KOPT-K1 (cell line): ENCODE measurements around the gene PPP1R3C.

Experiments used
- H3K27ac ChIP-seq: fragments of 200-600 bp; sonication (generic); 2 replicates; pipeline ENCODE4 v1.5.1; 2016; ENCODE audit warnings: antibody characterized with exemption, mild to moderate bottlenecking, low read depth, low read length; ENCODE audit not compliant: poor library complexity, severe bottlenecking
- H3K36me3 ChIP-seq: fragments of 200-600 bp; sonication (generic); 2 replicates; pipeline ENCODE4 v1.5.1; 2017; ENCODE audit warnings: antibody characterized with exemption, mild to moderate bottlenecking, low read length, moderate library complexity; ENCODE audit not compliant: insufficient read depth
- H3K9me3 ChIP-seq: fragments of 200-600 bp; sonication (generic); 2 replicates; pipeline ENCODE4 v1.5.1; 2017; ENCODE audit warnings: antibody characterized with exemption, low read length, mild to moderate bottlenecking; ENCODE audit not compliant: insufficient read depth, poor library complexity, severe bottlenecking

Gene PPP1R3C

GRCh38 chr10:91636892-91637291 is 4.0 kb upstream of the PPP1R3C start:
- Histone ChIP-seq H3K9me3 (peaks cover 10% of the 10 kb centered on the region), H3K27ac (no peak overlapping the region), H3K36me3 (no peaks in the 10 kb centered on the region)

DNA sequence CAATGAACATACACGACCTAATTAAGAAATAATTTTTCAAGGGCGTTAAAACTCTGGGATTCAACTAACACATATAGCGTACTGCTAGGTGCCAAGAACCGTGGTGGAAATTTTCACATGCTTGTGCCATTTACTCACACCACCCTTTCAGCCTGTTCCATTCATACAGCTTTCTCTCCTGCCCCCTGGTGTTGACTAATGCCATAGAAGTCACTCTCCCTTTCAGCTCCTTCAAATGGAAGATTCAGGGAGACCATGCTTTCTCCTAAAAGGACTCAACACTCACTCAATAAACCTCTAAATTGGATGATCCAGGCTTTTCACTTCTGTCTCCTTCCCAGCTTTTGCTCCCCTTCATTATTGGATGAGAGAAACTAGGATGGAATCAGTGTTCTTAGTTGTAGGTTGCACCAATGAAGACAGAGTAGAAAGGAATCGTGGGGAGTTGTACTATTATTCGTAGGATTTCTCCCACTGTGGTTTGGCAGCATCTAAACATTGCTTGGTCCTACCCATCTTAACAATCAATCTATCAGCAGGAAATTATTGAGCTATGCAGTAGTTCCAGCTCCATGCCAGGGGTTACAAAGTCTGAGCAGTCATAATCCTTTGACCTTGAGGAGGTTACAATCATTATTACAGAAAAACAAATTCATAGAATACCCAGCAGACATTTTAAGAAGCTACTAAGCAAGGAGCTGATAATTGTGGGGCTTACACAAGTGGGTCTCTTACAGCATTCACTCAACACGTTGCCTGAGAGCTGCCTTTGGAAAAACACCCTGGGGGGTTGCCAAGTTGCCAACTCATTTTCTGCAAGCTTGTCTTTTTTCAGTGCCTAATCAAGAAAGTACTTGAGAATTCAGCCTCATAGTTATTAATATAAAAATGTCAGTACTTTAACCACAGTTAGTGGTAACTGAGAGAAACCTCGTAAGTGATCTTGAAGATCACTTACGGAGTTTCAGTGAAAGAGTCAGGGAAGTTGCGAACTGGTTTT is 2.8 kb upstream of the PPP1R3C start:
- Histone ChIP-seq H3K27ac (no peak overlapping the region), H3K9me3 (peaks cover 10% of the 10 kb centered on the region), H3K36me3 (no peaks in the 10 kb centered on the region)

DNA sequence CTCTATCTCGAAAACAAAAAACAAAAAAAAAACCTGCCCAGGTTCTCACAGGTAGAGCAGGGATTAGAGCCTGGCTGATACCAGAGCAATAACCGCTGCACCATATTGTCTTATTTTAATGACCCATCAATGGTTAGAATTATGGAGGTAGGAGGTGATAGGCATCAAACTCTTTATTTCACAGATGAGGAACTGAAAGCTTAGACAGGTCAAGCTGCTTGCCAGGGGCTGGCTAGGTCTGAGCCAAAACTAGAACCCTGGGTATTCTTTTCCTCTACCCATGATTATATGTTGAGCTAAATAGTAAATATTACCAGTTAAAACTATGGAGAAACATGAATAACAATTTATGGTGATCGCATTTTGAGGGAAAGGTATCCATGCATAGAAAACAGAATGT is 2.0 kb upstream of the PPP1R3C start:
- no peaks in the 10 kb centered on the region for H3K36me3 ChIP-seq
- H3K9me3 ChIP-seq, result peaks cover 10% of the 10 kb centered on the region
- no peak overlapping the region for H3K27ac ChIP-seq

GRCh38 chr10:91634246-91634645 is 1.4 kb upstream of the PPP1R3C start:
- H3K27ac ChIP-seq, result no peak overlapping the region
- peaks cover 10% of the 10 kb centered on the region for H3K9me3 ChIP-seq
- no peaks in the 10 kb centered on the region for H3K36me3 ChIP-seq

GRCh38 chr10:91630625-91631024 is 2.2 kb downstream of the PPP1R3C start:
- no peaks in the 10 kb centered on the region for H3K36me3 ChIP-seq
- H3K9me3 ChIP-seq, result peaks cover 10% of the 10 kb centered on the region
- no peak overlapping the region for H3K27ac ChIP-seq

DNA sequence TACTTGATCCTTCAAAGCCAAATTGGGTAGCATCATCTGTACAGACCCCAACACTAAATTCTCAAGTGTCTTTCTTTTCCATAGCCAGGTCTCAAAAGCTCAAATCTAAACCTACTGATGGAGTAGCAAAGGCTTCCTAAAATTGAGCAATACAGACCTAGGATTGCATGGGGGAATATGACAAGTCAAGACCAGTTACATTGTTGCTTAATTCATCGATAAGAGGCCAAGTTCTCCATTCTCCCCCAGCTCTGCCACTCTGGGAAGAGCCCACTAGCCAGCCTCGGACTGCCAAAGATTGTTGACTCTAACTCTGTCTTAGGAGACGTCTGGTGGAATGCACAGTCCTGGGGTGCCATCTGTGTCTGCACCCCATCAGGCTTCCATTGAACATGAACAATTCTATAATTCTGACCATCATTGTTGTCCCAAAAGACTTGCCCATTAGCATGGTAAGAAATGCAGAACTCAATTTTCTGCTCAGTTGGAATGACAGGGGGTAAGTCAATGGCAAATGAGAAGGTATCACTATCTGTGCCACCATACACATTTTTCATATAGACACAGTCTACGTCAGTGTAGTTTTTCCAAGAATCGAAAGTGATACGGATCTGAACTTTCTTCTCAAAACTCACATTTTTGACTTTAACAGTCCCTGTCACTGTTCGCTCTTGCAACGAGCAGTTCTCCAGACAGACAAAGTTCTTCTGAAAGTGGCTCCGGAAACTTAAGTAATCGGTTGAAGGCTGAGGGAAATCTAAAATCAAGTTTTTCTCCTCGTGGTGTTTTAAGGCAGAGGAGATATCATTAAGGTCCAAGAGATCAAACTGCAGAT is 2.9 kb downstream of the PPP1R3C start:
- H3K27ac ChIP-seq, result no peak overlapping the region
- H3K9me3 ChIP-seq, result peaks cover 10% of the 10 kb centered on the region
- no peaks in the 10 kb centered on the region for H3K36me3 ChIP-seq

GRCh38 chr10:91628383-91628782 is 4.5 kb downstream of the PPP1R3C start:
- H3K36me3 ChIP-seq, result no peaks in the 10 kb centered on the region
- no peak overlapping the region for H3K27ac ChIP-seq
- H3K9me3 ChIP-seq, result peaks cover 15% of the 10 kb centered on the region

DNA sequence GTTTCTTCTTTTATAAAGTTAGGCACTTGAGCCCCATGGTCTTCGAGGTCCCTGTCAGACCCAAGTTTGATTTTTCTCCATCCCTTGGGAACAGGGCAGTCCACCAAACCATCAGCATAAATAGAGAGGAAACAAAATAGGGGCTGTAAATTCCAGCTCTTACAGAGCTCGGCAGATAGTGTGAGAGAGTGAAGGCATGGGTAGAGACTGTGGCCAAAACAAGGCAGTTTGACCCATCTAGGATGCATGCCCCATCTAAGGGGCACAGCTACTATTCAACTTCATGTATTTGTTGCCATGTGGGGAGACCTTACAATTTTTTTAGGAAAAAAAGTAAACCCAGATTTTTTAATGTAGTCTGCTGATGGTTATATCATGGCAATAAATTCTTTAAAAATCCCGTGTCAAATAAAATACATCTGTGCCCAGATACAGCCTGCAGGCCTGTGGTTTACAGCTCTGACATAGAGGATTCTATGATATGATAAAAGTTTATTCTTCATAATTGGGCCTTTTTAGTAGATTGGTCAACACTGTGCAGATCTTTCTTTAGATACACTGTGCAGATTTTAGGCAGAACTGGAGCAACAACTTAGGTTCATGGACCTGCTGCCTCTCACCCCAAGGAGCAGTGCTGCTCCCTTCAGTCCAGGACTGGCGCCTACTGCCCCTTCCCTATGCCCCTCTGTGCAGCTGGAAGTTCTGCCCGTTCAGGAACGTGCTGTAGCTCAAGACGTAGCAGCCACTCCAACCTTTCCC is 5.3 kb downstream of the PPP1R3C start:
- peaks cover 10% of the 10 kb centered on the region for H3K9me3 ChIP-seq
- no peak overlapping the region for H3K27ac ChIP-seq
- H3K36me3 ChIP-seq, result no peaks in the 10 kb centered on the region

DNA sequence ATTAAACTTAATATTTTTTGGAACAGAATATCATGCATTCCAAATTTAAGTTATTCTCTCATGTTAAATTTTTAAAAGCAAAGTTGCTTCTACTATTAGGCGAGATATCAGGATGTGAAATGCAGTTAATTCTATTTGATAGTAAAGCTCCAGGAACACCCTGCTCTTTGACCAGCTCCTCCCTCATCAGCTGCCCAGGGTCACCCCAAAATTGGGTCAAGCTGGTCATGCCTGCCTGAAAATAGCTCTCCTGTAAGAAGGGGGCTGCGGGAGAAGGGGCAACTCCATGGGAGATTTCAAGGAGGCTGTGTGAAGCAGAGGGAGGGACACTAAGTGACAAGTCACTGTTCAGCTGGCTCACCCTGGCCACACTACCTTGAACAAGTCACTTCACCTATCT is 5.9 kb downstream of the PPP1R3C start:
- no peaks in the 10 kb centered on the region for H3K36me3 ChIP-seq
- peaks cover 7% of the 10 kb centered on the region for H3K9me3 ChIP-seq
- no peak overlapping the region for H3K27ac ChIP-seq

GRCh38 chr10:91624633-91625032 is 8.2 kb downstream of the PPP1R3C start:
- Histone ChIP-seq H3K36me3 (no peaks in the 10 kb centered on the region), H3K27ac (no peak overlapping the region), H3K9me3 (peaks cover 7% of the 10 kb centered on the region)

DNA sequence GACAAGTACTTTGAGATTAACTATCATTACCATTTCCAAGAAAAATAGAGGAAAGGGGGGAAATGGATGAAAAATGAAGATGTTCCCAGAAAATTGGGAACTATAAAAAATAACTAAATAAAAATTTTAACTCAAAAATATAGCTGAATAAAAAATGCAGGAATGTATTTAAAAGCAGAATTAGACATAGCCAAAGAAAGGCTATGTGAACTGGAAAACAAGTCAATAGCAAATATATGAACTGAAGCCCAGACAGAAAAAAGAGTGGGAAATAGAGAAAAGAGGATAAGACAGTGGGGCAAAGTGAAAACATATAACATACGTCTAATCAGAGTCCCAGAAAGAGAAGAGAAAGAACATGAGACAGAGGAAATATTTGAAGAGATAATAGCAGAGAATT is 10.3 kb downstream of the PPP1R3C start:
- Histone ChIP-seq H3K27ac (no peak overlapping the region), H3K9me3 (peaks cover 7% of the 10 kb centered on the region), H3K36me3 (no peaks in the 10 kb centered on the region)

DNA sequence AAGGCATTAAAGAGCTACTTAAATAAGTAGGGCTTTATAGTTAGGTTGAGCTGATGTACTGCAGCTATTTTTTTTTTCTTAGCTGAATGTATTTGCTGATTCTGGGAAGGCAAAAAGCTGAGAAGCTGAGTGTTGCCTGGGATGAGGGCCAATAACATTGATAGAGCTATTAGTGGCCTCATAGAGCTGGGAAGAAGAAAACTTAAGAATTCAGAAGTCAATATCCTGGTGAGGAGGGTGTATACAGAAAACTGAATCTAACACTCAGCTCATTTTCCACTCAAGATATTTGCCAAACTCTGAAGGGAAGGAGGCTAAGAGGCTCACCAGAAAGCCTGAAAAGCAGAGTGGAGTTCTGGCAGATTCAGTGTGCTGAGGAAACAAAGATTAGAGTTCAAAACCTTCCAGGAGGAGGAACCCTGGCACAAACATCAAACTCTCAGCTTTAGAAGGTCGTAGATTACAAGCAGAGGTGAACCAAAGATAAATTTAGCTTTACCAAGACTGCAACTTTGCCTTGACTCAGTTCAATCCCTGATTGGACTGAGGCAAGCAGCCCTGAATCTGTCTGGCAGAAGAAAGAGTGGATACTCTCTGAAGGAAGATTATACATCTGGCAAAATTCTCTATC is 11.3 kb downstream of the PPP1R3C start:
- H3K27ac ChIP-seq, result no peak overlapping the region

DNA sequence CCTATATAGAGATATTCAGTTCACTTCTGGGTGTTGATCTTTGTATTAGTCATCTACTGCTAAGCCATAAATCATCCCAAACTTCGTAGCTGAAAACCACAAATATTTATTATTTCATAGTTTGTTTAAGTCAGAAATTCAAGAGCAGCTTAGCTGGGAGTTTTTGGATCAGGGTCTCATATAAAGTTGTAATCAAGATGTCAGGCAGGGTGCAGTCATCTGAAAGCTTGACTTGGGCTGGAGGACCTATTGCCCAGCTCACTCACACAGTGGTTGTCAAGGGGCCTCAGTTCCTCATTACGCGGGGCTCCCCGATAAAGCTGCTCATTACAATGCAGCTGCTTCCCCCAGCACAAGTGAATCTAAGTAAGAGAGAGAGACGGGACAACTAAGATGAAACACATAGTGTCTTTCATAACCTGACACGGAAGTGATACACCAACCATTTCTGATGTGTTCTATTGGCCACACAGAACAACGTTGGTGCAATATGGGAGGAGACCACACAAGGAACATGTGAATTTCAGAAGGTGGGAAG is 15.7 kb downstream of the PPP1R3C start:
- Histone ChIP-seq H3K36me3 (no peaks in the 10 kb centered on the region), H3K9me3 (no peaks in the 10 kb centered on the region), H3K27ac (no peak overlapping the region)

More for the DNA sequence above, 11.3 kb downstream of the PPP1R3C start:
- H3K36me3 ChIP-seq, result no peaks in the 10 kb centered on the region
- peaks cover 7% of the 10 kb centered on the region for H3K9me3 ChIP-seq

- no peak overlapping the region for H3K27ac ChIP-seq
- no peaks in the 10 kb centered on the region for H3K36me3 ChIP-seq
- no peaks in the 10 kb centered on the region for H3K9me3 ChIP-seq
Measured at GRCh38 chr10:91616137-91616536, 16.7 kb downstream of the PPP1R3C start.
